H9 (cell line): Measurements from ENCODE around the gene VIPR1. TPM values are rescaled to one million over a fixed set of nuclear protein-coding genes. Genes with fewer than 3 reads are reported as not detected.

Experiments used
- DNase-seq: peaks from one replicate; pipeline ENCODE4 v3.0.0-alpha.2; 2017
- H2AFZ ChIP-seq: one replicate; pipeline ENCODE4 v1.6.1; 2013; ENCODE audit warnings: mild to moderate bottlenecking, low read length, control low read depth, moderate library complexity
- H2AK5ac ChIP-seq: 2 replicates; pipeline ENCODE4 v1.6.1; 2013; ENCODE audit warnings: low read length, control low read depth, mixed read lengths; ENCODE audit not compliant: insufficient read length
- H2BK120ac ChIP-seq: one replicate; pipeline ENCODE4 v1.6.1; 2013; ENCODE audit warnings: low read depth, mild to moderate bottlenecking, low read length, control low read depth, inconsistent platforms; ENCODE audit not compliant: poor library complexity, severe bottlenecking
- H2BK12ac ChIP-seq: 2 replicates; pipeline ENCODE4 v1.6.1; 2013; ENCODE audit warnings: low read length, control low read depth, mixed read lengths, low read depth; ENCODE audit not compliant: insufficient read length
- H2BK15ac ChIP-seq: 2 replicates; pipeline ENCODE4 v1.6.1; 2013; ENCODE audit warnings: low read depth, low read length, control low read depth
- H2BK20ac ChIP-seq: one replicate; pipeline ENCODE4 v1.6.1; 2013; ENCODE audit warnings: low read depth, mild to moderate bottlenecking, low read length, control low read depth, inconsistent platforms; ENCODE audit not compliant: poor library complexity, severe bottlenecking
- H2BK5ac ChIP-seq: 2 replicates; pipeline ENCODE4 v1.6.1; 2013; ENCODE audit warnings: low read length, control low read depth, mixed read lengths; ENCODE audit not compliant: insufficient read length
- H3K14ac ChIP-seq: 2 replicates; pipeline ENCODE4 v1.6.1; 2013; ENCODE audit warnings: low read length, control low read depth; ENCODE audit not compliant: insufficient read depth
- H3K18ac ChIP-seq: 2 replicates; pipeline ENCODE4 v1.6.1; 2013; ENCODE audit warnings: low read depth, mild to moderate bottlenecking, mixed read lengths, low read length, control low read depth; ENCODE audit not compliant: insufficient read length
- H3K23ac ChIP-seq: 2 replicates; pipeline ENCODE4 v1.6.1; 2013; ENCODE audit warnings: low read length, control low read depth, mixed read lengths, low read depth; ENCODE audit not compliant: insufficient read length
- H3K23me2 ChIP-seq: 2 replicates; pipeline ENCODE4 v1.6.1; 2013; ENCODE audit warnings: low read depth, mild to moderate bottlenecking, mixed read lengths, low read length, control low read depth; ENCODE audit not compliant: insufficient read length, poor library complexity, severe bottlenecking
- H3K27ac ChIP-seq: 2 replicates; pipeline ENCODE4 v1.5.1; 2013; ENCODE audit warnings: low read length, control low read depth, mixed read lengths, low read depth; ENCODE audit not compliant: insufficient read length
- H3K27me3 ChIP-seq: 2 replicates; pipeline ENCODE4 v1.6.1; 2013; ENCODE audit warnings: low read length, control low read depth, inconsistent platforms; ENCODE audit not compliant: insufficient read depth
- H3K4ac ChIP-seq: 2 replicates; pipeline ENCODE4 v1.6.1; 2013; ENCODE audit warnings: low read depth, mild to moderate bottlenecking, control low read depth, inconsistent platforms, low read length, moderate library complexity
- H3K4me1 ChIP-seq: 2 replicates; pipeline ENCODE4 v1.6.1; 2013; ENCODE audit warnings: low read length, control low read depth, inconsistent platforms; ENCODE audit not compliant: insufficient read depth
- H3K4me2 ChIP-seq: 2 replicates; pipeline ENCODE4 v1.6.1; 2013; ENCODE audit warnings: low read length, control low read depth, mixed read lengths; ENCODE audit not compliant: insufficient read length, insufficient read depth
- H3K56ac ChIP-seq: 2 replicates; pipeline ENCODE4 v1.6.1; 2013; ENCODE audit warnings: low read depth, mild to moderate bottlenecking, mixed read lengths, low read length, control low read depth; ENCODE audit not compliant: insufficient read length
- H3K79me1 ChIP-seq: 2 replicates; pipeline ENCODE4 v1.6.1; 2013; ENCODE audit warnings: low read depth, mild to moderate bottlenecking, moderate library complexity, low read length, control low read depth, inconsistent platforms; ENCODE audit not compliant: insufficient read depth, poor library complexity, severe bottlenecking
- H3K79me2 ChIP-seq: 2 replicates; pipeline ENCODE4 v1.6.1; 2013; ENCODE audit warnings: low read length, control low read depth, inconsistent platforms; ENCODE audit not compliant: insufficient read depth
- H3K9ac ChIP-seq: 2 replicates; pipeline ENCODE4 v1.6.1; 2013; ENCODE audit warnings: low read length, control low read depth, mixed read lengths; ENCODE audit not compliant: insufficient read length; ENCODE audit errors: extremely low read depth
- H3K9me3 ChIP-seq: one replicate; pipeline ENCODE4 v1.6.1; 2013; ENCODE audit warnings: low read depth, low read length, inconsistent platforms; ENCODE audit not compliant: control insufficient read depth
- H3T11ph ChIP-seq: one replicate; pipeline ENCODE4 v1.6.1; 2013; ENCODE audit warnings: mild to moderate bottlenecking, low read length, control low read depth, inconsistent platforms
- H4K20me1 ChIP-seq: one replicate; pipeline ENCODE4 v1.6.1; 2013; ENCODE audit not compliant: control insufficient read depth, insufficient read length, insufficient read depth
- H4K5ac ChIP-seq: 2 replicates; pipeline ENCODE4 v1.6.1; 2013; ENCODE audit warnings: low read depth, mild to moderate bottlenecking, mixed read lengths, low read length, control low read depth; ENCODE audit not compliant: insufficient read length
- H4K8ac ChIP-seq: replicated peaks from 2 replicates; pipeline ENCODE4 v1.6.1; 2013; ENCODE audit warnings: low read length, control low read depth, mixed read lengths, low read depth; ENCODE audit not compliant: insufficient read length
- H4K91ac ChIP-seq: 2 replicates; pipeline ENCODE4 v1.6.1; 2013; ENCODE audit warnings: low read depth, mild to moderate bottlenecking, moderate library complexity, mixed read lengths, low read length, control low read depth; ENCODE audit not compliant: insufficient read length
- H3K27ac Mint-ChIP-seq, 3 experiments: 2 replicates in 2 of 3; 3 replicates in 1 of 3; pipeline ENCODE4 v1.8.0; 2020 to 2021; ENCODE audit warnings: mixed read lengths in 3 of 3, mild to moderate bottlenecking in 1 of 3, moderate library complexity in 1 of 3
- H3K27me3 Mint-ChIP-seq: 2 replicates; pipeline ENCODE4 v1.8.0; 2021; ENCODE audit warnings: low read depth, mild to moderate bottlenecking, moderate library complexity, mixed read lengths
- H3K36me3 Mint-ChIP-seq, 3 experiments: 2 replicates in 2 of 3; 3 replicates in 1 of 3; pipeline ENCODE4 v1.8.0; 2020 to 2021; ENCODE audit warnings: low read depth in 3 of 3, mixed read lengths in 3 of 3; ENCODE audit not compliant: insufficient read depth in 1 of 3
- H3K4me1 Mint-ChIP-seq, 2 experiments: 2 replicates each; pipeline ENCODE4 v1.8.0; 2020; ENCODE audit warnings: mixed read lengths in 2 of 2
- H3K4me3 Mint-ChIP-seq, 2 experiments: 2 replicates in 1 of 2; 3 replicates in 1 of 2; pipeline ENCODE4 v1.8.0; 2020 to 2021; ENCODE audit warnings: mild to moderate bottlenecking in 2 of 2, mixed read lengths in 2 of 2, moderate library complexity in 1 of 2
- H3K9me3 Mint-ChIP-seq, 2 experiments: 2 replicates in 1 of 2; 3 replicates in 1 of 2; pipeline ENCODE4 v1.8.0; 2020; ENCODE audit warnings: mild to moderate bottlenecking in 2 of 2, mixed read lengths in 2 of 2, moderate library complexity in 1 of 2
- WGBS: extraction: QIAGEN DNeasy Blood & Tissue Kit; methylation state at CpG from one replicate; pipeline ENCODE4 v1.1.7; 2013; ENCODE audit warnings: missing lambda C conversion rate, low lambda C conversion rate, mixed read lengths; ENCODE audit not compliant: insufficient read length; ENCODE audit errors: extremely low coverage; 5-methylcytosine and 5-hydroxymethylcytosine counted together
- total RNA-seq: library from RNA; stranded (reverse); gene quantifications from 2 replicates; pipeline ENCODE4 v1.2.1, GENCODE V29; 2021
- TF ChIP-seq, protein P1 (sequence below): fragments of 200-600 bp; sonication (generic); conservative IDR thresholded peaks from 3 replicates; pipeline ENCODE4 v1.8.0; 2021; ENCODE audit warnings: antibody characterized with exemption, mild to moderate bottlenecking

Gene VIPR1
- total RNA-seq, 1 experiment from 2014 or later = 6.5 TPM

DNA sequence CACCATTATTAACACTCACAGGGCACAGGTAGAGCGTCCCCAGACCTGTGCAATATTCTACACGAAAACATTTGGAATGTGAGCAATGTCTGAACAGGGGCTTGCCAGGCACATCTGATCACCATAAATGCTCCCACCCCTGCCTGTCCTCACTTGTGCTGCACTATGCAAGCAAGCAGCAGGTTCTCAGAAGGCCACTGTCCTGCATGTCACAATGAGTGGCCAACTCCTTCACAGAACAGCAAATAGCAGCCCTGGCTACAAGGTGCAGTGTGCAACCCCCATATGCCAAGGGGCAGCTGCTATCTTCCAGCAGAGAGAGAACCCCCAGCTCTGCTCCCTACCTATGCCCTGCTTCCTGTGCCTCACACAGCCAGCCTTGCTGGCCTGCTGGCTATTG is 46.7 kb downstream of the VIPR1 start:
- peaks cover 5 to 29% (median 23%) of the 10 kb centered on the region in 3 experiments; a peak in 6 of 7 replicates for H3K36me3 Mint-ChIP-seq

More for the DNA sequence above, 46.7 kb downstream of the VIPR1 start:
- Histone ChIP-seq H3K27me3 (no peaks in the 10 kb centered on the region), H3K14ac (no peak overlapping the region), H3K4ac (no peak overlapping the region), H4K91ac (no peak overlapping the region), H3K79me1 (no peaks in the 10 kb centered on the region), H3K9me3 (no peaks in the 10 kb centered on the region), H3K56ac (no peak overlapping the region), H2BK15ac (no peak overlapping the region), H3K79me2 (peaks cover 1% of the 10 kb centered on the region; the same call in 1 of the 2 replicates), H3K9ac (no peak overlapping the region), H2AK5ac (no peak overlapping the region), H2BK5ac (no peak overlapping the region), H3K27ac (no peak overlapping the region), H2AFZ (no peak overlapping the region), H3K23me2 (no peaks in the 10 kb centered on the region), H3T11ph (no peak overlapping the region), H4K5ac (no peak overlapping the region), H3K23ac (no peak overlapping the region), H3K4me2 (no peak overlapping the region), H2BK120ac (no peak overlapping the region), H2BK12ac (no peak overlapping the region), H2BK20ac (no peak overlapping the region), H3K4me1 (no peaks in the 10 kb centered on the region), H3K18ac (no peak overlapping the region), H4K20me1 (no peaks in the 10 kb centered on the region), H4K8ac (no peak overlapping the region)
- Mint-ChIP-seq H3K4me3 (no peak overlapping the region), H3K4me1 (peaks cover 0 to 3% of the 10 kb centered on the region in 2 experiments; a peak in 2 of 4 replicates), H3K27me3 (no peaks in the 10 kb centered on the region; the same call in 1 of the 2 replicates), H3K27ac (no peak overlapping the region), H3K9me3 (no peaks in the 10 kb centered on the region)
- no peak for DNase-seq
- WGBS = no CpG with 5 or more reads among the region's 2 CpGs
- TF ChIP-seq, protein P1, sequence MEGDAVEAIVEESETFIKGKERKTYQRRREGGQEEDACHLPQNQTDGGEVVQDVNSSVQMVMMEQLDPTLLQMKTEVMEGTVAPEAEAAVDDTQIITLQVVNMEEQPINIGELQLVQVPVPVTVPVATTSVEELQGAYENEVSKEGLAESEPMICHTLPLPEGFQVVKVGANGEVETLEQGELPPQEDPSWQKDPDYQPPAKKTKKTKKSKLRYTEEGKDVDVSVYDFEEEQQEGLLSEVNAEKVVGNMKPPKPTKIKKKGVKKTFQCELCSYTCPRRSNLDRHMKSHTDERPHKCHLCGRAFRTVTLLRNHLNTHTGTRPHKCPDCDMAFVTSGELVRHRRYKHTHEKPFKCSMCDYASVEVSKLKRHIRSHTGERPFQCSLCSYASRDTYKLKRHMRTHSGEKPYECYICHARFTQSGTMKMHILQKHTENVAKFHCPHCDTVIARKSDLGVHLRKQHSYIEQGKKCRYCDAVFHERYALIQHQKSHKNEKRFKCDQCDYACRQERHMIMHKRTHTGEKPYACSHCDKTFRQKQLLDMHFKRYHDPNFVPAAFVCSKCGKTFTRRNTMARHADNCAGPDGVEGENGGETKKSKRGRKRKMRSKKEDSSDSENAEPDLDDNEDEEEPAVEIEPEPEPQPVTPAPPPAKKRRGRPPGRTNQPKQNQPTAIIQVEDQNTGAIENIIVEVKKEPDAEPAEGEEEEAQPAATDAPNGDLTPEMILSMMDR = no peak
